Measurements from ENCODE around the gene C18orf54. TPM values are rescaled to one million over a fixed set of nuclear protein-coding genes. Genes with fewer than 3 reads are reported as not detected.
A peak's percentile ranks its signal among the peaks of the same experiment; 100 is the strongest.
"Not testable (repeated sequence)": the region's sequence is repeated elsewhere in the genome, so short reads cannot be mapped to it uniquely, and the experiment has no call there.

The C18orf54 gene
- total RNA-seq, result 10 to 100 TPM in 1 of 4 donors, 1 to 10 TPM in 3; 2.9 to 17.1 (median 3.9) TPM

GRCh38 chr18:54357660-54358494 is at the start of gene C18orf54, which contains the start of gene STARD6:
Gene C18orf54 (plus strand): TSS chr18:54357906. CDS start chr18:54360573, 2,667 bp downstream.
Gene STARD6 (minus strand): TSS chr18:54357858. CDS start chr18:54354573, 3,285 bp downstream.
- TF ChIP-seq POLR2A (IDR thresholded peaks at IDR 0.05) (peak in 1 of 2 donors; percentile 55), CTCF (IDR thresholded peaks at IDR 0.05) (peak; percentile 17 to 45 (median 31))
- Histone ChIP-seq H3K27ac (peak within 1 kb of the TSS; percentile 74 to 83), H3K27me3 (no peaks in the 10 kb centered on the region), H3K4me3 (peak within 1 kb of the TSS; percentile 87 to 95), H3K4me1 (no peaks in the 10 kb centered on the region), H3K9me3 (no peaks in the 10 kb centered on the region), H3K36me3 (no peaks in the 10 kb centered on the region)
- intact Hi-C loops (cut with DNase I; ENCODE audit: low total_unique reads), result no loop called here
- peak; percentile 81 to 83 for DNase-seq

- intact Hi-C loops (cut with DNase I; ENCODE audit: low total_unique reads); DNase-seq: not testable (repeated sequence)
Measured at GRCh38 chr18:54309564-54309963, 48.1 kb upstream of the C18orf54 start.

GRCh38 chr18:54316071-54316820 is 41.5 kb upstream of the C18orf54 start:
- H3K4me3 ChIP-seq, result no peak overlapping the region
- TF ChIP-seq POLR2A (IDR thresholded peaks at IDR 0.05), result no peak
- TF ChIP-seq CTCF (IDR thresholded peaks at IDR 0.05), result no peak
- no peaks in the 10 kb centered on the region for H3K36me3 ChIP-seq
- H3K9me3 ChIP-seq, result no peaks in the 10 kb centered on the region
- intact Hi-C loops (cut with DNase I; ENCODE audit: low total_unique reads), result no loop called here
- H3K27ac ChIP-seq, result no peak overlapping the region
- DNase-seq, result no peak
- H3K27me3 ChIP-seq, result no peaks in the 10 kb centered on the region
- no peaks in the 10 kb centered on the region for H3K4me1 ChIP-seq

More at GRCh38 chr18:54309564-54309963, 48.1 kb upstream of the C18orf54 start:
- H3K36me3 ChIP-seq, H3K9me3 ChIP-seq, H3K27ac ChIP-seq, H3K4me1 ChIP-seq, H3K4me3 ChIP-seq, H3K27me3 ChIP-seq: not testable (repeated sequence)

- Histone ChIP-seq H3K9me3 (no peaks in the 10 kb centered on the region), H3K27ac (no peak overlapping the region), H3K27me3 (no peaks in the 10 kb centered on the region), H3K4me3 (no peak overlapping the region), H3K4me1 (no peaks in the 10 kb centered on the region), H3K36me3 (no peaks in the 10 kb centered on the region)
- DNase-seq, result no peak
- intact Hi-C loops (cut with DNase I; ENCODE audit: low total_unique reads), result no loop called here
- TF ChIP-seq POLR2A (IDR thresholded peaks at IDR 0.05) (no peak), CTCF (IDR thresholded peaks at IDR 0.05) (no peak)
Measured at GRCh38 chr18:54323561-54323960, 34.1 kb upstream of the C18orf54 start.

- H3K27ac ChIP-seq, result no peak overlapping the region
- intact Hi-C loops (cut with DNase I; ENCODE audit: low total_unique reads), result no loop called here
- no peaks in the 10 kb centered on the region for H3K9me3 ChIP-seq
- no peaks in the 10 kb centered on the region for H3K27me3 ChIP-seq
- no peak for DNase-seq
- H3K36me3 ChIP-seq, result no peaks in the 10 kb centered on the region
- no peaks in the 10 kb centered on the region for H3K4me1 ChIP-seq
- no peak for TF ChIP-seq CTCF (IDR thresholded peaks at IDR 0.05)
- TF ChIP-seq POLR2A (IDR thresholded peaks at IDR 0.05), result no peak
- H3K4me3 ChIP-seq, result no peak overlapping the region
Measured at GRCh38 chr18:54323970-54324369, 33.7 kb upstream of the C18orf54 start.

Measured in uterus (tissue), 4 donors.